Heart left ventricle (tissue), 16 donors: ENCODE measurements around the gene TGM2. TPM values are rescaled to one million over a fixed set of nuclear protein-coding genes. Genes with fewer than 3 reads are reported as not detected.
A peak's percentile ranks its signal among the peaks of the same experiment; 100 is the strongest.

ENCODE experiments used
- ATAC-seq, 4 donors: fragments of 200-7000 bp; cut with Tn5 transposase; one replicate each; pipeline ENCODE4 v1.9.1; 2020 to 2022; ENCODE audit warnings: moderate library complexity in 4 of 4, mild to moderate bottlenecking in 3 of 4, moderate number of reproducible peaks in 1 of 4
- DNase-seq, 5 donors: peaks; one replicate each; pipeline ENCODE4 v3.0.0-alpha.2; 2020
- H3K27ac ChIP-seq, 12 donors: fragments of 200-600 bp; sonication (generic) in 4 of 12; one replicate each; pipeline versions ENCODE4 v1.5.0 to v1.8.0; 2016 to 2022; ENCODE audit warnings: mild to moderate bottlenecking in 2 of 12
- H3K27me3 ChIP-seq, 9 donors: fragments of 200-600 bp; sonication (generic) in 2 of 9; one replicate each; pipeline versions ENCODE4 v1.5.1 to v1.8.0; 2016 to 2022; ENCODE audit warnings: mild to moderate bottlenecking in 3 of 9
- H3K36me3 ChIP-seq, 9 donors: fragments of 200-600 bp; sonication (generic) in 2 of 9; one replicate each; pipeline versions ENCODE4 v1.5.0 to v1.8.0; 2018 to 2022; ENCODE audit warnings: mild to moderate bottlenecking in 2 of 9
- H3K4me1 ChIP-seq, 12 donors: fragments of 200-600 bp; sonication (generic) in 4 of 12; one replicate each; pipeline versions ENCODE4 v1.5.0 to v1.8.0; 2016 to 2022; ENCODE audit warnings: mild to moderate bottlenecking in 3 of 12
- H3K4me3 ChIP-seq, 12 donors: fragments of 200-600 bp; sonication (generic) in 4 of 12; one replicate each; pipeline versions ENCODE4 v1.5.0 to v1.8.0; 2017 to 2022; ENCODE audit warnings: mild to moderate bottlenecking in 9 of 12, moderate library complexity in 4 of 12
- H3K9me3 ChIP-seq, 12 donors: fragments of 200-600 bp; sonication (generic) in 4 of 12; one replicate each; pipeline versions ENCODE4 v1.5.0 to v1.8.0; 2016 to 2022; ENCODE audit warnings: mild to moderate bottlenecking in 1 of 12
- POLR2A ChIP-seq, 2 donors: fragments of 450-650 bp; IDR thresholded peaks; one replicate each; pipeline ENCODE4 v1.6.1; 2017; ENCODE audit warnings: antibody characterized with exemption in 2 of 2, mild to moderate bottlenecking in 2 of 2, moderate library complexity in 2 of 2
- WGBS, 4 donors: extraction: QIAGEN DNeasy Blood & Tissue Kit in 2 of 4; methylation state at CpG; one replicate each; pipeline versions ENCODE4 v1.1.5 to v1.1.7; 2013 to 2018; 5-methylcytosine and 5-hydroxymethylcytosine counted together
- intact Hi-C, 10 donors: fragments of 100-400 bp; cut with DNase I; formaldehyde crosslinking; loops; one replicate each; pipeline versions ENCODE4 v1.11.1 to v1.14.2; 2022
- polyA plus RNA-seq, 2 donors: library from polyadenylated mRNA; stranded (reverse); fragments of 200-250 nt; gene quantifications; one replicate each; pipeline ENCODE4 v1.2.3, GENCODE V29; 2013
- total RNA-seq, 9 donors: library from RNA; depleted of rRNA in 2 of 9; stranded (reverse); fragments of >200 nt in 2 of 9; fragmentation: NEBNext Ultra II Directional in 3 of 9; extraction: Animal tissue kit (Norgen Biotek cat#: 25700) in 3 of 9; gene quantifications; one replicate each; pipeline versions ENCODE4 v1.1.0 to v1.2.4, GENCODE V29; 2016 to 2023
- TF ChIP-seq, protein P1 (sequence below), 12 donors: fragments of 200-600 bp; sonication (generic) in 4 of 12; IDR thresholded peaks; one replicate each; pipeline versions ENCODE4 v1.5.0 to v1.8.0; 2018 to 2022; ENCODE audit warnings: antibody characterized with exemption in 12 of 12, mild to moderate bottlenecking in 5 of 12
- donor health status: ischemic (EF 13 %, LVEDD 7.1; RV severe dilation, severe dysfunction).
- donor health status: healthy with polysubstance abuse.
- donor health status: DM: no; HTN: yes; CAD: no.
- donor health status: DM: no; HTN: no; CAD: no.
- donor health status: ischemic (EF 25% LVEDD 6.9; RV normal size, moderate dysfunction).
- donor health status: ischemic (EF 25% LVEDD 5.7; RV mildly dilated, moderate dysfunction).
- donor health status: healthy.
- donor health status: DM: yes; HTN: yes; CAD: no.
- donor health status: ischemic (EF 35%, LVEDD 5.7; RV mildly dilated, moderate dysfunction).
- donor health status: nonischemic (EF 11% LVEDD 7.7; RV severe dilation, severe dysfunction).
- donor health status: DM: yes; HTN: yes; CAD: no.
- donor health status: PGD.
- donor health status: ischemic (EF 29% LVEDD 5.4; RV normal size, mild dysfunction).
- donor health status: nonischemic (EF 23%, LVEDD 6.1; RV moderate dilation, normal function).

Gene TGM2
- total and polyA plus RNA-seq, 11 donors: 211 to 1,146 (median 567) TPM

DNA sequence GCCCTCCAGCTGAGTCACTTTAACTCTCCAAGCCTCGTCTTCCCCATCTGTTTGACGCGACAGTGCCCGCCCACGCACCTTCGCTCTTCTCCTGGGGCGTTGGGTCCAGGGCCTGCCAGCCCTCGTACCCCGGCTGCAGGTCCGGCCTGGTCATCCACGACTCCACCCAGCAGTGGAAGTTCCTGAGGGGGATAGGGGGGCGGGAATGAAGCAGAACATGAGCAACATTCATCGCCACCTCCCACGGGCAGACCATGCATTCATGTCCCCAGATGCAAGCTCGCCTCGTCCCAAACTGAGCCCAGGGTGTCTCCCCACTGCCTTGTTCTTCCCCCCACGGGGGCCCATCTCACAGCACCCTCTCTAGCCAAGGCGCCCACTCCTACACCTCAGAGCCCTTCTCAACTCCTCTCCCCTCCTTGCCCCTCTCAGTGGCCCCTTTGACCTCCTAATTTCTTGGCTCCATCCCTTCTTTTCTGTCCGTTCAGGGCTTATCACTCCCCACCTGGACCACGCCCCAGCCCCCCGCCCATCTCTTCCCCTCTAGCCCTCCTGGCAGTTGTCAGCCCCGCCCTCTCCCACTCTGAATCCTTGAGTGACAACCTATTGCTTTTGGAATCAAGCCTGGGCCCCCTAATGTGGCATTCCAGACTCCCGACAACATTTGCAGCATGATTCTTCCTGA, 23.7 kb downstream of the TGM2 start:
- intact Hi-C loops: no loop called here
- Histone ChIP-seq H3K27me3 (no peaks in the 10 kb centered on the region), H3K36me3 (peaks cover 2 to 92% (median 82%) of the 10 kb centered on the region in 9 donors), H3K4me1 (peaks cover 4 to 65% (median 49%) of the 10 kb centered on the region in 12 donors), H3K4me3 (no peak overlapping the region), H3K9me3 (no peaks in the 10 kb centered on the region), H3K27ac (peak overlapping the region in 8 of 12 donors; percentile 2 to 82 (median 63))
- peak in 1 of 5 donors; percentile 25 for DNase-seq
- 75 to 81% (median 79%) methylated on average over 23 of the region's 23 CpGs for WGBS, 4 donors
- TF ChIP-seq, protein P1, sequence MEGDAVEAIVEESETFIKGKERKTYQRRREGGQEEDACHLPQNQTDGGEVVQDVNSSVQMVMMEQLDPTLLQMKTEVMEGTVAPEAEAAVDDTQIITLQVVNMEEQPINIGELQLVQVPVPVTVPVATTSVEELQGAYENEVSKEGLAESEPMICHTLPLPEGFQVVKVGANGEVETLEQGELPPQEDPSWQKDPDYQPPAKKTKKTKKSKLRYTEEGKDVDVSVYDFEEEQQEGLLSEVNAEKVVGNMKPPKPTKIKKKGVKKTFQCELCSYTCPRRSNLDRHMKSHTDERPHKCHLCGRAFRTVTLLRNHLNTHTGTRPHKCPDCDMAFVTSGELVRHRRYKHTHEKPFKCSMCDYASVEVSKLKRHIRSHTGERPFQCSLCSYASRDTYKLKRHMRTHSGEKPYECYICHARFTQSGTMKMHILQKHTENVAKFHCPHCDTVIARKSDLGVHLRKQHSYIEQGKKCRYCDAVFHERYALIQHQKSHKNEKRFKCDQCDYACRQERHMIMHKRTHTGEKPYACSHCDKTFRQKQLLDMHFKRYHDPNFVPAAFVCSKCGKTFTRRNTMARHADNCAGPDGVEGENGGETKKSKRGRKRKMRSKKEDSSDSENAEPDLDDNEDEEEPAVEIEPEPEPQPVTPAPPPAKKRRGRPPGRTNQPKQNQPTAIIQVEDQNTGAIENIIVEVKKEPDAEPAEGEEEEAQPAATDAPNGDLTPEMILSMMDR (IDR thresholded peaks at IDR 0.05): no peak
- no peak for TF ChIP-seq POLR2A (IDR thresholded peaks at IDR 0.05)
- no peak for ATAC-seq

DNA sequence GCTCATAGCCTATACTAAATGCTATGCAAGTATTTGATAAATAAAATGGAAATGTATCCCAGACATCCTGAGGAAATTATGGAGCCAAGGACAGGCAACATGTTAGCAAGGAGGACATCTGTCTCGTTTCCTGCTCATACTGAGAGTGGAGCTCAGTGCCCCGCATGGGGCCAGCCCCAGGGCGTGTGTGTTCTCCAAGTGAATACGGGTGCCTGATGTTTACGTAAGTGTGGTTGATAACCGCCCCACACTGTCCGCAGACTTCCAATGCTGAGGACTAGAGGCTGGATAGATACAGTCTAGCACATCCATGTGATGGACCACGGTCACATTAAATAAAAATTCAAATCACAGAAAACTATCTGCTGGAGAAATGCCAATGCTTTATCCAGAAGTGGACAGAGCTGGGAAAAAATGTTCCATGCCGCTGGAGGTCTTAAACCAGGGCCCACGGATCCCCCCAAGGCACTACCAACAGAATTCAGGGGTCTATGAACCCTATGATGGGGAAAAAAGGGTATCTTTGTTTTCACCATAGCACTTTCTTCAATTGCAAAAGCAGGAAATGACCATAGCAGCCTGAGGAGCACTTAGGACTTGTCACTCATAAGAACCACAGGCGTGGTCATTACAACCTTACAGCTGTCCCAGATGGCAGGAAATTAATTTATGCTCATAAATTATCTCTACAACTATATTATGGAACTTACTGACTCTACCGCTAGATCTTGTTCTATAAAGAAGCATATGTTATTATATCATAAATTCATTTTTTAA, 24.9 kb downstream of the TGM2 start:
- H3K4me1 ChIP-seq: peaks cover 4 to 72% (median 52%) of the 10 kb centered on the region in 12 donors
- DNase-seq (peak in 2 of 5 donors; percentile 30 to 47), ATAC-seq (peak in 3 of 4 donors; percentile 6 to 57 (median 32))
- TF ChIP-seq POLR2A (IDR thresholded peaks at IDR 0.05): no peak
- TF ChIP-seq, protein P1 (IDR thresholded peaks at IDR 0.05): no peak
- intact Hi-C loops: no loop called here
- H3K9me3 ChIP-seq: no peaks in the 10 kb centered on the region
- no peaks in the 10 kb centered on the region for H3K27me3 ChIP-seq
- WGBS, 4 donors: 33 to 52% (median 43%) methylated on average over 12 of the region's 12 CpGs
- H3K27ac ChIP-seq: peak overlapping the region in 11 of 12 donors; percentile 14 to 79 (median 50)
- no peak overlapping the region for H3K4me3 ChIP-seq
- peaks cover 2 to 90% (median 80%) of the 10 kb centered on the region in 9 donors for H3K36me3 ChIP-seq

DNA sequence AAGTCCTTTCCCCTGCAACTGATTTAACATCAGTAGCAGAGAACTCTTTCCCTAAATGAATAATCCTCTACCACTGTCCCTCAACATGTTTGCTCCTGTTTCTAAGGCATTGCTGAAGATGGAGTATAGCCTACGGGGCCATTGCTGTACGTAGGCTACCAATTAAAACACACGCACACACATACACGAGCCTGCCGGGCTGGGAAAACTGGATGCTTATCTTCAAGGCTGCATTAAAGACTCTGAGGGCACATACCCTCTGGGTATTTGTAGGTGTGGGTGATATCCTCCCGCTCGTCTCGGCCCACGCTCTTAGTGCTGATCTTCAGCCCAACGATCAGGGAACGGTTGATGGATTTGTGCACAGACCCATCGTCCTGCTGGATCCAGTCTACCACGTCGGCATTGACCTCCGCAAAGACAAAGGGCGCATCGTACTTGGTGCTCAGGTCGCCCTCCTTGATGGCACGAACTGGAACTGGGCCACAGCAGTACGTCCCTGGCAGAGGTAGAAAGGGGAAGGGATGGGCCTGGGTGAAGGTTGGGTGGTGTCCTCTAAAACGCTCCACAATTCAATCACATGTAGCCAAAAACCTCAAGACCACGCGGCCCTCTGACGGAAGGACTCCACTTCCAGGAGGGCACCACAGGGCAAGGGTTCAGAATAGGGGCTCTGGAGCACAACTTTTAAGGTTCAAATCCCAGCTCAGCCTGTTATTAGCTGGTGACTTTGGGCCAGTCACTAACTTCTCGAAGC, 25.7 kb downstream of the TGM2 start:
- Histone ChIP-seq H3K9me3 (no peaks in the 10 kb centered on the region), H3K4me1 (peaks cover 10 to 72% (median 50%) of the 10 kb centered on the region in 12 donors), H3K27ac (peak overlapping the region in 9 of 12 donors; percentile 16 to 79 (median 60)), H3K36me3 (peaks cover 2 to 83% (median 73%) of the 10 kb centered on the region in 9 donors), H3K4me3 (no peak overlapping the region), H3K27me3 (no peaks in the 10 kb centered on the region)
- intact Hi-C loops: no loop called here
- WGBS, 4 donors: 89 to 92% (median 91%) methylated on average over 23 to 25 of the region's 25 CpGs
- no peak for ATAC-seq
- DNase-seq: peak in 1 of 5 donors; percentile 22
- TF ChIP-seq POLR2A (IDR thresholded peaks at IDR 0.05): no peak
- TF ChIP-seq, protein P1 (IDR thresholded peaks at IDR 0.05): no peak
